Activated naive CD8-positive, alpha-beta T cell treated with anti-CD3 and anti-CD28 coated beads, Interleukin-2, amount 50 U/mL, for 24 hours (primary cell): ENCODE results near the gene SLC5A5.
"Not testable (repeated sequence)": the region's sequence is repeated elsewhere in the genome, so short reads cannot be mapped to it uniquely, and the experiment has no call there.

ENCODE experiments used
- ATAC-seq: fragments of 150-1000 bp; cut with Tn5 transposase; one replicate; pipeline ENCODE4 v1.10.0; 2021
- DNase-seq: peaks from one replicate; pipeline ENCODE4 v3.0.0; 2021
- H3K27ac Mint-ChIP-seq: one replicate; pipeline ENCODE4 v1.8.0; 2021; ENCODE audit warnings: mild to moderate bottlenecking, mixed read lengths
- H3K27me3 Mint-ChIP-seq: one replicate; pipeline ENCODE4 v1.8.0; 2021; ENCODE audit warnings: mixed read lengths
- H3K36me3 Mint-ChIP-seq: one replicate; pipeline ENCODE4 v1.8.0; 2021; ENCODE audit warnings: low read depth, mixed read lengths
- H3K4me1 Mint-ChIP-seq: one replicate; pipeline ENCODE4 v1.8.0; 2021; ENCODE audit warnings: mixed read lengths
- H3K4me3 Mint-ChIP-seq: one replicate; pipeline ENCODE4 v1.8.0; 2021; ENCODE audit warnings: mild to moderate bottlenecking, moderate library complexity, mixed read lengths
- H3K9me3 Mint-ChIP-seq: one replicate; pipeline ENCODE4 v1.8.0; 2021; ENCODE audit warnings: mixed read lengths

Gene SLC5A5

DNA sequence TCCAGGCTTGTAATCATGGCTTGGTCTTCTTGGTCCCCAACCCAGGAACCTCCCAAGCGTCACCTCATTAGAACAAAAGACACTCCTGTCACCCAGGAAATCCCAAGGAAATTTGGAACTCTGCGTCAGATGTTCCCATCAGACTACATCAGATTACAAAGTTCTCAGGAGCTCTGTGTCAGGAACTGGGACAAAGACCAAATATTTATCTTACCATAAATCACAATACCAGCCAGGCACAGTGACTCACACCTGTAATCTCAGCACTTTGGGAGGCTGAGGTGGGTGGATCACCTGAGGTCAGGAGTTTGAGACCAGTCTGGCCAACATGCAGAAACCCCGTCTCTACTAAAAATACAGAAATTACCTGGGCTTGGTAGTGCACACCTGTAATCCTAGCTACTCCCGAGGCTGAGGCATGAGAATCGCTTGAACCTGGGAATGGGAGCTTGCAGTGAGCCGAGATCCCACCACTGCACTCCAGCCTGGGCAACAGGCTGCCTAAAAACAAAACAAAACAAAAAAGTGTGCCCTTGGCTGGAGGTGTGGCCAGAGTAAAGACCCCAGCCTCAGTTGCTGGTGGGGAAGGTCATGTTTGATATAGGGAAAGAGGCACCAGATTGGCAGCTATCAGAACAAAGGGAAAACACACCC, 44.3 kb downstream of the SLC5A5 start:
- no peak for ATAC-seq
- peaks cover 8% of the 10 kb centered on the region for H3K27me3 Mint-ChIP-seq
- H3K36me3 Mint-ChIP-seq, result no peaks in the 10 kb centered on the region
- H3K4me1 Mint-ChIP-seq, result no peaks in the 10 kb centered on the region
- no peak overlapping the region for H3K4me3 Mint-ChIP-seq
- no peak for DNase-seq
- H3K27ac Mint-ChIP-seq, result no peak overlapping the region
- H3K9me3 Mint-ChIP-seq, result peaks cover 4% of the 10 kb centered on the region

DNA sequence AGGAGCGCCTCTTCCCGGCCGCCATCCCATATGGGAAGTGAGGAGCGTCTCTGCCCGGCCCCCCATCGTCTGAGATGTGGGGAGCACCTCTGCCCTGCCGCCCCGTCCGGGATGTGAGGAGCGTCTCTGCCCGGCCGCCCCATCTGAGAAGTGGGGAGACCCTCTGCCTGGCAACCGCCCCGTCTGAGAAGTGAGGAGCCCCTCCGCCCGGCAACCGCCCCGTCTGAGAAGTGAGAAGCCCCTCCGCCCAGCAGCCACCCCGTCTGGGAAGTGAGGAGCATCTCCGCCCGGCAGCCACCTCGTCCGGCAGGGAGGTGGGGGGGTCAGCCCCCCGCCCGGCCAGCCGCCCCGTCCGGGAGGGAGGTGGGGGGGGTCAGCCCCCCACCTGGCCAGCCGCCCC, 46.4 kb downstream of the SLC5A5 start:
- H3K4me3 Mint-ChIP-seq, H3K36me3 Mint-ChIP-seq, H3K9me3 Mint-ChIP-seq: not testable (repeated sequence)

DNA sequence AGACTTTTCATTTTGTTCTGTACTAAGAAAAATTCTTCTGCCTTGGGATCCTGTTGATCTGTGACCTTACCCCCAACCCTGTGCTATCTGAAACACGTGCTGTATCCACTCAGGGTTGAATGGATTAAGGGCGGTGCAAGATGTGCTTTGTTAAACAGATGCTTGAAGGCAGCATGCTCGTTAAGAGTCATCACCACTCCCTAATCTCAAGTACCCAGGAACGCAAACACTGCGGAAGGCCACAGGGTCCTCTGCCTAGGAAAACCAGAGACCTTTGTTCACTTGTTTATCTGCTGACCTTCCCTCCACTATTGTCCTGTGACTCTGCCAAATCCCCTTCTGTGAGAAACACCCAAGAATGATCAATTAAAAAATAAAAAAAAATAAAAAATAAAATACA, 47.4 kb downstream of the SLC5A5 start:
- H3K27ac Mint-ChIP-seq, ATAC-seq, H3K27me3 Mint-ChIP-seq, H3K4me3 Mint-ChIP-seq, H3K4me1 Mint-ChIP-seq, H3K36me3 Mint-ChIP-seq, H3K9me3 Mint-ChIP-seq, DNase-seq: not testable (repeated sequence)

More for the DNA sequence above, 46.4 kb downstream of the SLC5A5 start:
- H3K27me3 Mint-ChIP-seq, result peaks cover 11% of the 10 kb centered on the region
- not testable (repeated sequence) for ATAC-seq, H3K4me1 Mint-ChIP-seq, H3K27ac Mint-ChIP-seq, DNase-seq

DNA sequence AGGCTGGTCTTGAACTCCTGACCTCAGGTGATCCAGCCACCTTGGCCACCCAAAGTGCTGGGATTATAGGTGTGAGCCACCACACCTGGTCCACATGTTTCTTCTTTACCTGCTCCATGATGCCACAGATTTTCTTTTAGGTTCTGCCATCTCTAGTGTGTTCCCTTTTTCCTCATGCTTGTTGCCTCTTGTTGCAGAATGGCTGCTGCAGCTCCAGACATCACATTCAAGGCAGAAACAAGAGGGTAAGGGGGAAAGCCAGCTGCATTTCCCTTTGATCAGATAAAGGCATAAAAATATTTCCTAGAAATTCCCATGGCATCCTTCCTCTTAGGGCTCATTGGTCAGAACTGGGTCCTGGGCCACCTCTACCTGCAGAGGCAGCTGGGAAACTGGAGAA, 48.8 kb downstream of the SLC5A5 start:
- no peaks in the 10 kb centered on the region for H3K9me3 Mint-ChIP-seq
- no peaks in the 10 kb centered on the region for H3K4me1 Mint-ChIP-seq
- no peaks in the 10 kb centered on the region for H3K36me3 Mint-ChIP-seq
- H3K27ac Mint-ChIP-seq, result no peak overlapping the region
- H3K27me3 Mint-ChIP-seq, result peaks cover 10% of the 10 kb centered on the region
- ATAC-seq (no peak), DNase-seq (no peak)
- no peak overlapping the region for H3K4me3 Mint-ChIP-seq

DNA sequence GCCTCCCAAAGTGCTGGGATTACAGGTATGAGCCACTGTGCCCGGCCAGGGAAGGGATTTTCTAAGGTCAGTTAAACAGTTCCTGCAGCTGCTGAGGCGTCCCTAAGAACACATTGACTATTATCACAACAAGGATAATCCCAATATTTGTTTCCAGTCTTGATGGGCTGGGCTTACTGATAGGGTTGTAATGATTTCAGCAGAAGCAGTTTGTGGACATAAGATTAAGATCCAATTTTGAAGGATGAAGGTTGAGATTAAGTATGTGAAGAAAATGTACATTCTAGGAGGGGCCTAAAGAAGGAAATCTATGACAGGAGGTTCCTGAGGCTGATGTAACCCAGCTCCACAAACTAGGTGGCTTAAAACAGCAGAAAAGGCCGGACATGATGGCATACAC, 50.4 kb downstream of the SLC5A5 start:
- Mint-ChIP-seq H3K4me1 (no peaks in the 10 kb centered on the region), H3K9me3 (no peaks in the 10 kb centered on the region), H3K27ac (no peak overlapping the region), H3K4me3 (no peak overlapping the region), H3K27me3 (peaks cover 15% of the 10 kb centered on the region), H3K36me3 (no peaks in the 10 kb centered on the region)
- no peak for ATAC-seq
- no peak for DNase-seq

DNA sequence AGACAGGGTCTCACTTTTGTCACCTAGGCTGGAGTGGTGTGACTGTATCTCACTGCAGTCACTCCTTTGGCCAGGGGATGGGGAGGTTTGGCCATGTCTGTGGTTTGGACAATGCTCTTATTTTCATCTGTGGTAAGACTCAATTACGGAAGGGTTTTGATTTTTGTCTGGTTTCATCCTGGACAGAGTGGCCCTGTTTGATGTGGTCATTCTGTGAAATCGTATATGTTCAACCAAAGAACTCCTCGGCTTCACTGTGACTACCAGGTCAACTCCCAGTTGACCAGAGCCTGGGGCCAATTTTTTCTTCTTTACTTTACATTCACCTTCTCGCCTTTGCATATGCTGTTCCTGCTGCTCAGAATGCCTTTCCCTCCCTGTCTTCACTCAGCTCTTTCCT, 54.3 kb downstream of the SLC5A5 start:
- Mint-ChIP-seq H3K4me1 (peaks cover 3% of the 10 kb centered on the region), H3K36me3 (no peaks in the 10 kb centered on the region), H3K27ac (no peak overlapping the region), H3K4me3 (no peak overlapping the region), H3K27me3 (peaks cover 11% of the 10 kb centered on the region), H3K9me3 (no peaks in the 10 kb centered on the region)
- DNase-seq, result no peak
- ATAC-seq, result no peak

DNA sequence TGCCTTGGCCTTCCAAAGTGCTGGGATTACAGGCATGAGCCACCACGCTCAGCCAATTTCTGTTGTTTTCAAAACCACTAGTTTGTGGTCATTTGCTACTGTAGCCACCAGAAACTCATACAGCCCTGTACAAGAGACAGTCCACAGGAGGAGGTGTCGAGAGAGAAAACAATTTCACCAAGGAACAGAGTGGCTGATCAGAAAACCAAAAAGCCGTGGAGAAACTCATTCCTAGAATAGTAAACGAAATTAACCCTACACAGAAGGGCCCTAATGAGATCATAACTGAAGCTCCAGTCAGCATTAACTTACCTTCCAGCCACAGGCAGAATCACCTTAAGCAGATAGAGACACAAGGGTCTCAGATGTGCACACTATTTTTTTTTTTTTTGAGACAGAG, 57.3 kb downstream of the SLC5A5 start:
- Mint-ChIP-seq H3K4me3 (no peak overlapping the region), H3K27ac (no peak overlapping the region), H3K4me1 (peaks cover 21% of the 10 kb centered on the region), H3K27me3 (peaks cover 8% of the 10 kb centered on the region), H3K9me3 (no peaks in the 10 kb centered on the region), H3K36me3 (peaks cover 2% of the 10 kb centered on the region)
- DNase-seq (no peak), ATAC-seq (no peak)

DNA sequence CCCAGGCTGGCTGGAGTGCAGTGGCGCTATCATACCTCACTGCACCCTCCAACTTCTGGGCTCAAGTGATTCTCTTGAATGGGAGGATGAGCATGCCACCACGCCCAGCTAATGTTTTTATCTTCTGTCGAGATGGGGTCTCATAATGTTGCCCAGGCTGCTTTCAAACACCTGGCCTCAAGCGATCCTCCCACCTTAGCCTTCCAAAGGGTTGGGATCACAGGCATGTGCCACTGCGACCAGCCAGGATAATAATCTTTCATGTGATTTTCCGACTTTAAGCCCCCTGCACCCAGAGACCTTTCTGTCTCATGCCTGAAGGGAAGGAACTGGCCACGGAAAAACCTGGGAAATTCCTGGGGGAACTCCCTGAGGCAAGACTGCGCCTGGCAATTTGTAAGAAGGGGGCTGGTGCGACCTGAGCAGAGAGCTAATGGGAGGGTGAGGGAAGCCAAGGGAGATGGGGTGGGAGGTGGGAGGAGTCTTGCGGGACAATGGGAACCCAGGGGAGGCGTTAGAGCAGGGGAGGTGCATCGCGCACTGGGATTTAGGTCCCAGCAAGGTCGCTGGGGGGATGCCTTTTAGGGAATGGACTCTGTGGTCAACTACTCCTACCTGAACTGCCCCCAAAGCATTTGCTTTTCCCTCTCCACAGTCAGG, 59.9 kb downstream of the SLC5A5 start:
- no peak for ATAC-seq
- Mint-ChIP-seq H3K4me1 (peaks cover 27% of the 10 kb centered on the region), H3K27me3 (peaks cover 4% of the 10 kb centered on the region), H3K9me3 (no peaks in the 10 kb centered on the region), H3K4me3 (peak overlapping the region; percentile 90), H3K27ac (peak overlapping the region; percentile 54), H3K36me3 (peaks cover 2% of the 10 kb centered on the region)
- DNase-seq, result peak; percentile 43

DNA sequence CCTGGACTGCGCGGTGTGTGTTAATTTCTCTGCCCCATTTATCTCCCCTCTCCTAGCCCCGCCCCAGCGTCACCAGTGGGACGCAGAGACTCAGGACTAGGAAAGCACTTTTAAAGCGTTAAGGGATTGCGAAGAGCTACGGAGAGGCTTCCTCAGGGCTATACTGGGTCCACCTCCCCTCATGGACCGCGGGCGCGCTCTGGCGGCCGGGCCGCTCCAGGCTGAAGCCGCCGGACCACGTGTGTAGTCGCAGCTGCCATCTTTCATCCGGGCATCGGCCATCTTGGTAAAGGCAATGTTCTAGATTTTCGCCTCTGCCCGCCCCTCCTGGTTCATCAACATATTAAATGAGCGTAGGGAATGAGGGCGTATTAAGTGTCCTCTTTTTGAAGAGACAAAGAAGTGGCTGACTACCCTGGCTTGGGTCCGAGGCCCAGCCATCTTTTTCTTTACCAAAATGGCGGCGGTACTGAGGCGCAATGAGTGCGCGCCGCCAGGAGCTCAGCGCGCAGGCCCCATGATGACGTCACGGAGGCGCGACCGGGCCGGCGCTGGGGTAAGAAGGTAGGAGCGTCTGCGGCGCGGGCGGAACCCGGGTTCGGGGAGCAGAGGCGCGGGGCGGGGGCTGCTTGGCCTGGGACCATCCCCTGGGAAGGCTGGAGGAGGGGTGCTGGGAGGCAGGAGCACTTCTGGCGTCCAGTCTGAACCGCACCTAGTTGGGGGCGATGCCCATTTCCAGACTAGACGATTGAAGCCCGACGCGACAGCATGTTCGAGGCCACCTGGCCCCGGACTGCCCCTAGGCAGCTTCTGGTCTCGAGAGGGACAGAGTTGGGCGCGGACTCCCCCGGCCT, 61.0 kb downstream of the SLC5A5 start, which contains the start of gene CCDC124:
CCDC124 (plus strand) TSS at position 531 of the 854 bp plus-strand sequence. CDS start 3,406 bp downstream, outside the sequence.
- H3K27me3 Mint-ChIP-seq, result peaks cover 2% of the 10 kb centered on the region
- peaks cover 27% of the 10 kb centered on the region for H3K4me1 Mint-ChIP-seq
- peaks cover 6% of the 10 kb centered on the region for H3K36me3 Mint-ChIP-seq
- no peaks in the 10 kb centered on the region for H3K9me3 Mint-ChIP-seq
- DNase-seq, result peak; percentile 93
- peak within 1 kb of the TSS; percentile 97 for H3K27ac Mint-ChIP-seq
- H3K4me3 Mint-ChIP-seq, result peak within 1 kb of the TSS; percentile 90
- peak; percentile 97 for ATAC-seq

DNA sequence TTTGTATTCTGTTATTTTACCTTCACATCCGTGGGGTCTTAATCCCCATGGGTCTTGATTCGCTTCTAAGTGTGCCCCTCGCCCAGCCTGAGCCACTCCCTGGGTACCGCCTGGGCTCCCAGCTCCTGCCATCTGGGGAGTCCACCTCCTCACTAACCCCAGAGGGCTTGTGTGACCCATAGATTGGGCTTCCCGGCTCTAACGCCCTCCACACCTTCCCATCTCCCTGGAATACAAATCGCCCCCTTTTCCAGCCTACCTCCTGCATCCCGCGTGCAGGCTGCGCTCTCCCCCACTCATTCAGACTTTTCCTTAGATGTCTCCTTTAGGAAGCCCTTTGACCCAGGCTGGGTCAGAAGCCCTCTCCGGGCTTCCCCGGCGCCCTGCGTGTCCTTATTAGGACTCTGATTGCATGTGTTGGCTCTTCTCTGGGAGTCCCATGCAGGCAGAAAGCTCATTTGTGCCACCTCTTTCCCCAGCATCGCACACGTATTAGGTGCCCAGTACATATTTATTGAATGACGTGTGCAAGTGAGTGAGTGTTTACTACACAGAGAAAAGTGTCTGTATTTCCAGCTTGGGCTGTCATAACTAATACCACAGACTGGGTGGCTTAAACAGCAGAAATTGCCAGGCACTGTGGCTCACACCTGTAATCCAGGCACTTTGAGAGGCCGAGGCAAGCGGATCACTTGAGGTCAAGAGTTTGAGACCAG, 61.8 kb downstream of the SLC5A5 start:
- Mint-ChIP-seq H3K36me3 (peaks cover 11% of the 10 kb centered on the region), H3K4me1 (peaks cover 28% of the 10 kb centered on the region), H3K9me3 (no peaks in the 10 kb centered on the region), H3K27ac (peak overlapping the region; percentile 97), H3K27me3 (peaks cover 2% of the 10 kb centered on the region), H3K4me3 (peak overlapping the region; percentile 90)
- ATAC-seq (no peak), DNase-seq (no peak)

DNA sequence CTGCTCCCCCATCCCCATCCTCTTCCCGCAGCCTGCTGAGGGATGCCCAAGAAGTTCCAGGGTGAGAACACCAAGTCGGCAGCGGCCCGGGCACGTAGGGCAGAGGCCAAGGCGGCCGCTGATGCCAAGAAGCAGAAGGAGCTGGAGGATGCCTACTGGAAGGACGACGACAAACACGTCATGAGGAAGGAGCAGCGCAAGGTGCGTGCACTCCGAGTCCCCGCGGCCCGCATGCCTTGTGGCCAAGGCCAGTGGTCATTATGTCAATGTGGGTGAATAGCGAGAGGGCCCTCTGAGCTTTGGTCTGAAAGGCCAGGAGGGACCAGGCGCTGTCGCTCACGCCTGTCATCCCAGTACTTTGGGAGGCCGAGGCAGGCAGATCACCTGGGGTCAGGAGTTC, 64.6 kb downstream of the SLC5A5 start:
- H3K4me3 Mint-ChIP-seq, result no peak overlapping the region
- peaks cover 24% of the 10 kb centered on the region for H3K4me1 Mint-ChIP-seq
- H3K27ac Mint-ChIP-seq, result no peak overlapping the region
- H3K9me3 Mint-ChIP-seq, result no peaks in the 10 kb centered on the region
- H3K36me3 Mint-ChIP-seq, result peaks cover 12% of the 10 kb centered on the region
- ATAC-seq (no peak), DNase-seq (no peak)
- H3K27me3 Mint-ChIP-seq, result no peaks in the 10 kb centered on the region

DNA sequence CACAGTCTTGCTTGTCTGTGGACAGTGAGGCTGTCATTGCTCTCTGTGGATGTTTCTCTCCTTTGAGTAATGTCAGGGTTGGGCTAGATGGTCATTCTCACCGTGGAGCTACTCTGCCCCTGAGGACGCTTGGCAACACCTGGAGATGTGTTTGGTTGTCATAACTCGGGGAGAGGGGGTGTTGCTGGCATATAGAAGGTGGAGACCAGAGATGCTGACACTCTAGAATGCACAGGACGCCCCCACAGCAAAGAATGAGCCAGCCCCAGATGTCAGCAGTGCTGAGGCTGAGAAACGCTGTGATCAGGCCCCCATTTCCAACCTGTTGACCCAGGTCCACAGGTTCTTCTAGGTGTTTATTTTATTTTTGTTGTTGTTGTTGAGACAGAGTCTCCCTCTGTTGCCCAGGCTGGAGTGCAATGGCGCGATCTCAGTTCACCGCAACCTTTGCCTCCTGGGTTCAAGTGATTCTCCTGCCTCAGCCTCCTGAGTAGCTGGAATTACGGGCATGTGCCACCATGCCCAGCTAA, 65.7 kb downstream of the SLC5A5 start:
- no peak for DNase-seq
- peaks cover 12% of the 10 kb centered on the region for H3K36me3 Mint-ChIP-seq
- no peak overlapping the region for H3K4me3 Mint-ChIP-seq
- no peaks in the 10 kb centered on the region for H3K27me3 Mint-ChIP-seq
- no peaks in the 10 kb centered on the region for H3K9me3 Mint-ChIP-seq
- H3K27ac Mint-ChIP-seq, result no peak overlapping the region
- H3K4me1 Mint-ChIP-seq, result peaks cover 15% of the 10 kb centered on the region
- ATAC-seq, result no peak

DNA sequence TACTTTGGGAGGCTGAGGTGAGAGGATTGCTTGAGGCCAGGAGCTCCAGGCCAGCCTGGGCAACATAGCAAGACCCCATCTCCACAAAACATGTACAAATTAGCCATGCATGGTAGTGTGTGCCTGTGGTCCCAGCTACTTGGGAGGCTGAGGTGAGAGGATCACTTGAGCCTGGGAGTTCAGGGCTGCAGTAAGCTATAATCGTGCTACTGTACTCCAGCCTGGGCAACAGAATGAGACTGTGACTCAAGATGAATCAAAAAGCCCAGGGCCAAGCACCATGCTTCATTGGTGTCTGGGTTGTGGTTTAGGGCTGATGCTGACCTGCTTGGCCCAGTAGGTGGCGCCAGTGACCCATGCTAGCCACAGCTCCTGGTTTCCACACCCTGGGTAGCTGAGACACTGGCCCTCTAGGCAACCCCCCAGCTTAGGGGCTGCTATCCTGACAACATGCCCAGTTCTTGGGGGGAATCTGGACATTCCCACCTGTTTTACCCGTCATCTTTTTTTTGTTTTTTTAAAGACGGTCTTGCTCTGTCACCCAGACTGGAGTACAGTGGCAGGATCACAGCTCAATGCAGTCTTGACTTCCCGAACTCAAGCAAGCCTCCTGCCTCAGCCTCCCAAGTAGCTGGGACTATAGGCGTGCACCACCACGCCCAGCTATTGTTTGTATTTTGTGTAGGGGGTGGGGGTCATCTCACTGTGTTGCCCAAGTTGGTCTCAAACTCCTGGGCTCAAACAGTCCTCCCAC, 66.5 kb downstream of the SLC5A5 start:
- no peaks in the 10 kb centered on the region for H3K9me3 Mint-ChIP-seq
- peak; percentile 98 for ATAC-seq
- no peak overlapping the region for H3K4me3 Mint-ChIP-seq
- peaks cover 13% of the 10 kb centered on the region for H3K4me1 Mint-ChIP-seq
- H3K27ac Mint-ChIP-seq, result no peak overlapping the region
- H3K36me3 Mint-ChIP-seq, result peaks cover 11% of the 10 kb centered on the region
- no peaks in the 10 kb centered on the region for H3K27me3 Mint-ChIP-seq
- DNase-seq, result peak; percentile 86
